Measurements from ENCODE around the gene DLGAP3. TPM values are rescaled to one million over a fixed set of nuclear protein-coding genes. Genes with fewer than 3 reads are reported as not detected.

The DLGAP3 gene
- total and polyA plus RNA-seq, 2 donors (not counting 3 experiments of a cell fraction or from before 2014, with no cell fraction given), result 0.04 to 0.20 TPM

- TF ChIP-seq JUN (IDR thresholded peaks at IDR 0.05; ENCODE audit: borderline replicate concordance, insufficient read depth, insufficient read length, low read depth), result no peak
- no peak for TF ChIP-seq GATA2 (IDR thresholded peaks at IDR 0.05; ENCODE audit: insufficient read depth, insufficient read length, low read depth, low read length)
- TF ChIP-seq FOS (IDR thresholded peaks at IDR 0.05; ENCODE audit: borderline replicate concordance, insufficient read depth, low read length), result no peak
- TF ChIP-seq MYC (IDR thresholded peaks at IDR 0.05; ENCODE audit: low read depth, low read length), result no peak
- no peak for TF ChIP-seq MAX (IDR thresholded peaks at IDR 0.05; ENCODE audit: insufficient read depth, insufficient read length)
- no peak for TF ChIP-seq EZH2 (IDR thresholded peaks at IDR 0.05; ENCODE audit: borderline replicate concordance, low read depth, low read length, severe bottlenecking)
- TF ChIP-seq CTCF (IDR thresholded peaks at IDR 0.05; ENCODE audit: extremely low read depth in 1 of 2, insufficient read depth in 1 of 2, low read depth in 1 of 2, low read length in 2 of 2), result no peak
- no peak for TF ChIP-seq POLR2A (IDR thresholded peaks at IDR 0.05; ENCODE audit: low read depth, low read length)
- TF ChIP-seq POLR2AphosphoS5 (IDR thresholded peaks at IDR 0.05; ENCODE audit: insufficient read depth, low read depth, low read length), result no peak
- no peak for DNase-seq (ENCODE audit: low read depth, low spot score)
- Histone ChIP-seq H3K36me3 (ENCODE audit: control insufficient read depth in 2 of 2, extremely low read depth in 1 of 2, insufficient read depth in 2 of 2, low read length in 2 of 2) (no peaks in the 10 kb centered on the region), H3K4me3 (replicated peaks in 1 of 3; ENCODE audit: insufficient read depth in 1 of 3, low read depth in 1 of 3, low read length in 3 of 3) (no peak overlapping the region), H4K20me1 (replicated peaks; ENCODE audit: control insufficient read depth, extremely low read depth, insufficient read depth, low read length) (no peaks in the 10 kb centered on the region), H2AFZ (ENCODE audit: low read depth, low read length) (no peak overlapping the region), H3K9me3 (replicated peaks; ENCODE audit: control insufficient read depth, insufficient read depth, low read length) (no peaks in the 10 kb centered on the region), H3K4me1 (ENCODE audit: control insufficient read depth, extremely low read depth, insufficient read depth, low read length) (no peaks in the 10 kb centered on the region), H3K27me3 (ENCODE audit: control insufficient read depth in 2 of 2, insufficient read depth in 2 of 2, low read length in 2 of 2) (no peaks in the 10 kb centered on the region), H3K9me1 (replicated peaks; ENCODE audit: control insufficient read depth, extremely low read depth, insufficient read depth, low read length) (no peaks in the 10 kb centered on the region), H3K27ac (ENCODE audit: insufficient read depth, low read depth, low read length) (no peak overlapping the region), H3K79me2 (ENCODE audit: control insufficient read depth, insufficient read depth, low read length) (no peaks in the 10 kb centered on the region), H3K4me2 (ENCODE audit: insufficient read depth, low read length) (no peak overlapping the region), H3K9ac (replicated peaks; ENCODE audit: extremely low read depth, insufficient read depth, low read length) (no peak overlapping the region)
- CTCF ChIA-PET, result no interaction called here
- POLR2A ChIA-PET, result no interaction called here
- no peak for FAIRE-seq
- BruUV-seq (replicated peaks), result no TSS peak
- dilution Hi-C loops (cut with MboI; ENCODE audit: extremely low pct_ligation_motif_present, low sequenced_read_pairs) (no loop called here), intact Hi-C loops (cut with micrococcal nuclease) (no loop called here)
These were observed 13.3 kb downstream of the DLGAP3 start for GRCh38 chr1:34916104-34916503.
